Bone marrow (tissue), 2 donors: Measurements from ENCODE around the gene DPP9.
"Not testable (repeated sequence)": the region's sequence is repeated elsewhere in the genome, so short reads cannot be mapped to it uniquely, and the experiment has no call there.

Experiments
- DNase-seq, 2 donors: peaks; one replicate each; lab custom pipeline; 2025; lab: John Stamatoyannopoulos, UW

Gene DPP9

DNA sequence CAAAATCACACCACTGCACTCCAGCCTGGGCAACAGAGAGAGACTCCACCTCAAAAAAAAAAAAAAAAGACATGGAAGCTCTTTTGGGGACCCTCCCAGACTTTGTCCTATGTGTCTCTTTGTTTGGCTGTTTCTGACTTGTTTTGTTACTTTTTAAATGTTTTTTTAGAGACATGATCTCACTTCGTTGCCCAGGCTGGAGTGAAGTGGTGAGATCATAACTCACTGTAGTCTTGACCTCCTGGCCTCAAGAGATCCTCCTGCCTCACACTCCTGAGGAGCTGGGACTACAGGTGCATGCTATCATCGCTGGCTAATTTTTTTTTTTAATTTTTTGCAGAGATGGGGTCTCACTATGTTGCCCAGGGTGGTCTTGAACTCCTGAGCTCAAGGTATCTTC is 16.4 kb upstream of the DPP9 start:
- no peak for DNase-seq

DNA sequence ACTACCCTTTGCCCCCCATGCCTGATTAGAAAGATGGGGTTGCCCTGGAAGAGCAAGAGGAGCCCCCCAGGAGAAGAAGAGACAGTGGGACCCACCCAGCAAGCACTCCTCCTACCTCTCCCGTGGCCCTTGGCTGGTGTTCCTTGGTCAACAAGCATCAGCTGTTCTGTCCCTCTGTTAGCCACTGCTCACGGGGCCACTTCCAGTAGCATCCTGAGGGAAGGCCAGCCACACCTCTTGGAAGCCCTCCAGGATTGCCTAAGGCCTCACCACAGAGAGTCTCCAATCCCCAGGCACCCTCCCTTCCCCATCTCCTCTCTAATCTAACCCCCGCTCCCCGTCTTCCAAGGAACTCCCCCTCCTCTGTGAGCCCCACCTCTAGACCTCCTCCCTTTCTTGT is 15.1 kb upstream of the DPP9 start:
- no peak for DNase-seq

DNA sequence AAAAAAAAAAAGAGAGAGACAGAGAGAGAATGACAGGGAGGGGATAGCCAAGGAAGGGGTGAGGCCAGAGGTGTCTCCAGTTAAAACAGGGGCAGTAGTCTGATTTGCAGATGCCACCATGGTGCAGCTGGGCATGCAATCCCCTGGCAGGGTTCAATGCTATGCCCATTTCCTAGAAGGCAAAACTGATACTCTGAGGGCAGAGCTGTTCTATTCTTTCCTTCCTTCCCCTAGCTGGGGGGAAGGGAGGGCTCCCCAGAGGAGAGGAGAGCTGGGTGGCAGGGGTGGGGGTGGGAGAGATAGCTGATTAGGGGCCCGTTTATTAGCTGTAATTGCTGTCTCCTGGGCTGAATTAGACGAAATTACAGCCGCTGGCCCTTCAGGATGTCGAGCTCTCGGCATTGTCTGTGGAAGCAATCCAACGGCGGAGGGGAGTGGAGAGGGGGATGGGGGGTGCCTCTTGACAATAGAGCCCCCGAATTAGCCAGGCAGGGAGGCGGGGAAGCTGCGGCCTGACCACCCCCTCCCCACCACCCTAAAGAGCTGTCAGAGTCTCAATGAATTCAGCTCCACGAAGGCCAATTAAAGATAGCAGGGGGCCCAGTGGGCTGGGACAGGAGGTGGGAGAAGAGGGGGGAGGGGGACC is 14.4 kb upstream of the DPP9 start:
- no peak for DNase-seq

- no peak for DNase-seq
Measured at GRCh38 chr19:4733755-4734345, 10.2 kb upstream of the DPP9 start.

DNA sequence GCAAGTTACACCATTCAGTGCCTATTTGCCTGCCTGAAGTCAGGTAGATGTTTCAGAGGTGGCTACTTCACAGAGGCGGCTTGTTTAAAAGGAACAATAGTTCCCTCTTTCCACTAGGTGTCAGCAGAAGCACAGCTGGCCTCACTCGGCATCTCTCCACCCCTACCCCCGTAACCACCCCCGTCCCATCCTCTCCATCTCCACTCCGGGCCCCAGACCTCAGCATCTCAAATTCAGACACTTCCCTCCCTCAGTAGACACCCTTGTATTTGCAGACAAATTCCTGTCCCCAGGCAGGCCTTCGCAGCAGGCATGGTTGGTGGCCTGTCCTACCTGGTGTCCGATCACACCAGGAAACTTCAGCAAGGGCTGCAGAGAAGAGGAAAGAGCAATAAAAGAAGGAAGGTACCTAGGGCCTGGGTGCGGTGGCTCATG is 9.1 kb upstream of the DPP9 start:
- DNase-seq = peak in 1 of 2 donors; percentile 37

GRCh38 chr19:4730740-4731171 is 7.1 kb upstream of the DPP9 start:
- peak in 1 of 2 donors; percentile 6 for DNase-seq

- DNase-seq = no peak
Measured at GRCh38 chr19:4728871-4729270, 5.2 kb upstream of the DPP9 start.

DNA sequence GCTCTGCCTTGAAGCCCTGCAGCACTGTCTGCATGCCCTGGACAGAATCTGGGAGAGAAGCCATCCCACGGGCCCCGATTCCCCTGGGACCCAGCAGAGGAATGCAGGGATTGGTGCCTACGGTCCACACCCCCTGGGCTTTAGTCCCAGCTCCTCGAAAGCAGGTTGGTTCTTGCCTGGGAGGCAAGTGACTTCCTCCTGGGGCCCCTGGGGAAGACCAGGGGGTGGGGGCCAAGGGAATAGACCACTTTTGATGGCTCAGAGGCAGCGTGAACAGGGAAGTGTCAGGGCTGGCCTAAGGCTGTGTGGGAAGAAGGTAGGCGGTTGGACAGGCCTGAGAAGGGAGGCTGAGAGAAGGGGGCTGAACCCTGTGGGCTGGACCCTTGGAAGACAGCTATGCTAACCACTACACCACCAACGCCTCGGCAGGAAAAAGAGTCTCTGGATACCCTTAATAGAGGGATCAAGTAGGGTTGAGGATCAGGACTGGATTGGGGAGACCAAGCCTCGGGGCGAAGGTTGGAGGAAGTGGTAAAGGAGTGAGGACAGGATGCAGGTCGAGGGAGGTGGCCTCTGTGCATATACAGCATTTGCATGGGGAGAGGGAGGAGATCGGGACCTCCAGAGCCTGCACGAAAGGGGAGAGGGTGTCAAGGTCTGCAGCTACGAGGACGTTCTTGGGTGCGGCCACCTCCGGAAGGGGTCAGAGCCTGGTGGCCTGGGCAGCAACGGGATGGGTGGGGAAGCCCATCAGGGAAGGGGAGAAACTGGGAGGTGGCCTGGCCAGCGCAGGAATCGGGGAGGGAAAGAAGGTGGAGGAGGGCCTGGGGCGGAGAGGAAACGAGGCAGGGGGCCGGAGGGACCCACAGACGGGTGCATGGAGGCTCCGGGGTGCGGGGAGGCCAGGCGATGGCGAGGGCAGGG is 709 bp downstream of the DPP9 start:
- DNase-seq = no peak

- DNase-seq = no peak
Measured at GRCh38 chr19:4721196-4721595, 2.4 kb downstream of the DPP9 start.

DNA sequence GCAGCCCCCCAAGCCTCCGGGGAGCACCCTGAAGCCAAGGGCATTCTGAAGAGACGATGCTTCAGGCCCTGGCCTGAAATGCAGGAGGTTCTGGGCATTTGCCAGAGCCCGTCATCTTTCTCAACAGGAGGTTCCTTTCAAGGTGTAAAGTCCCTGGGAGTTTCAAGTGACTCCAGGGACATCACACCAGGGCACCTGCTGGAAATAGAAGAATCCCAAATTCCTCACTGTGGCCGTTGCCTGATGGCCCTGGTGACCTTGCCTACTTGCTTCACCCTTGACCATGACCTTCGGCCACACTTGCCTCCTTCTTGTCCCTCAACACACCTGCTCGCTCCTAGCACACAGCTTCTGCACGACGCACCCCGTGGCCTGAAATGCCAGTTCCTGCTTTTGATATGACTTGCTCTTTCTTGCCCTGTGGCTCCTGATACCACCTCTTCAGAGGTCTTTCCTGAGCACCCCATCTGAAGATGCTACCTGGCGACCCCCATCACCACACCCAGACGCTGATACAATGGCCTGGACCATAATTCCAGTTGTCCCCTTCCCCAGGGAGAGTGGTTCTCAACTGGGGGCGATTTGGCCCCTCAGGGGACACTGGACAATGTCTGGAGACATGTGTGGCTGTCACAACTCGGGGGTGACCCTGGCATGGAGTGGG is 3.5 kb downstream of the DPP9 start:
- no peak for DNase-seq

DNA sequence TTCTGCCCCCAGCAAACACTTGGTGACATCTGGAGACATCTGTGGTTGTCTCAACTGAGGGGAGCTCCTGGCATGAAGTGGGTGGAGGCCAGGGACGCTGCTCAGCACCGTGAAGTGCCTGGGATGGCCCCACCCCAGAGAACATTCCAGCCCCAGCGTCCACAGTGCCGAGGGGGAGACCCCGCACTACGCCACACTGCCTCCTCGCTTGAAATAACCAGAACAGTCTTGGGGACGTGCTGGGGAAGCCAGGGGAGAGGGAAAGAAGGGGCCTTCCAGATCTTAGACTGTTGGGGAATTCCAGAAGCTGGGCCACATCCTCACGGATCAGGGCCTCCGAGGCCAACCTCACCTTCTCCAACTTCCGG is 4.2 kb downstream of the DPP9 start:
- DNase-seq = no peak

GRCh38 chr19:4717966-4718701 is 5.5 kb downstream of the DPP9 start:
- DNase-seq = no peak

DNA sequence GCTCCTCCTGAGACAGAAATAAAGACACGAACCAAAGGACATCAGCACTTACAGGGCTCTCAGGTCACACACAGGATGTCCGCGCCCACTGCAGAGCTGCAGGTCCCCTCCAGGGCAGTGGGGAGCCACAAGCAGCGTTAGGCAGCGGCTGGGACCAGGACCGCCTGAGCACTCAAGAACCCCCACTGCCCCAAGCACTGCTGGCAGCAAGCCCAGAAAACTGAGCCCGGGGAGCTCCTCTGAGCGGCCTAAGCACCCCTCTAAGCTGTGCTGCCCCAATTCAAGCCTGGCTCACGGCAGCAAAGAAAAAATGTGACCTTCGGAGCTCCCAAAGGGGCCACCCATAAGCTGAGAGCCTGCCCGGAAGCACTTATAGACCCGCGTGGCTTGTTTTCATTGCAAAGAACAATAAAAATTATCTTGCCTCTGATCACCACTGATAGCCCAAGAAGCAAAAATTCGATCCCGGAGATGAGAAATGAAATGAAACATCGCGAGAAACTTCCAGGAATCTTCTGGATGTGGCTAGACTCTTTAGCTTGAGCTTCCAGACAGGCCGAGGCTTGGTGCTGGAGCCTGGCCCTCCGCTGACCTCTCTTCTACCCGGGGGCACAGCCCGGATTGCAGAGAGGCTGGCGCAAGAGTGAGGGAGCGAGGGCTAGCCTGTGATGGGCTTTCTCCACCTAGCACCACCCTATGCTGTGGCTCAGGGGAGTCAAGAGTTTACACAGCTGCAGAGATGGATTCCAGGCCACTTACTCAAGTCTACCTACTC is 6.3 kb downstream of the DPP9 start:
- no peak for DNase-seq

DNA sequence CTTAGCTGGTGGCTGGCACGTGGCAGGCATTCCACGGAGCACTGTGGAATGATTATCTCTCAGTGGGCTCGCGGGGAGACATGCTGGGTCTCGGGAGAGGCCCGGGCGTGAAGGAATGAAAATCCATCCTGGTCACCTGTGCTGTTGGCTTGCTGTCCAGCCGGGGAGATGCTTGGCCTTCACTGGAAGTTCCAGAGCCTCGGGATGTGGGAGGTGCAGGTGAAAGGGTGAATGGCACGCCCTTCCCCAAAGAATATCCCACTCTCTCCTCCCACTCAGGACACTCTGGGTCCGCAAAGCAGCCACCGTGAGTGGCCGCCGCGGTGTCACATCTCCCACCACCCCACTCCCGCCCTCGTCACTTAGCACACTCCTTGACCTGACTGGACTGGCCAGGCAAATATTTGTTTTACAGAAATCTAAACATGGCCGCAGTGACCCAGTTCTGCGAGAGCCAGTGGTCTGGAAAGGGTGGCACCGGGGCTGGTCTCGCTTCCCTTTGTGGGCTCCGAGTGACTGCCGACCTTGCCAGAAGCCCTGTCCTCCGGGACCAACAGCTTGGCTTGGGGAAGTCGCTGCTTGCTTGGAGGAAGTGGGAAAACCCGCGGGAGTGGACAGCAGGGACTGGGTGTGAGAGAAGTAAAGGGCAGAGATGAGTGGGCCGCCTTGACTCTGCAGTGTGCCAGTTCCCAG is 8.0 kb downstream of the DPP9 start:
- no peak for DNase-seq

DNA sequence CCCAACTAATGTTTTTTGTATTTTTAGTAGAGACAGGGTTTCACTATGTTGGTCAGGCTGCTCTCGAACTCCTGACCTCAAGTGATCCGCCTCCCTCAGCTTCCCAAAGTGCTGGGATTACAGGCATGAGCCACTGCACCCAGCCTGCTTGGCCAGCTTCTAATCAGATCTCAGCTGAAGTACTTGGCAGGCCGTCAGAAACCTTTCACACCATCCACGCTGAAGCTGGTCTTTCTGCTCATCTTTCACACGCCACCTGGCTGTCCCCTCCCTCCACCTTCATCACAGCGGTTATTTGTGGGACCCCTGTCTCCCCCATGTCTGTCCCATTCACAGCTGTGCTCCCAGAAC is 8.5 kb downstream of the DPP9 start:
- DNase-seq = not testable (repeated sequence)

DNA sequence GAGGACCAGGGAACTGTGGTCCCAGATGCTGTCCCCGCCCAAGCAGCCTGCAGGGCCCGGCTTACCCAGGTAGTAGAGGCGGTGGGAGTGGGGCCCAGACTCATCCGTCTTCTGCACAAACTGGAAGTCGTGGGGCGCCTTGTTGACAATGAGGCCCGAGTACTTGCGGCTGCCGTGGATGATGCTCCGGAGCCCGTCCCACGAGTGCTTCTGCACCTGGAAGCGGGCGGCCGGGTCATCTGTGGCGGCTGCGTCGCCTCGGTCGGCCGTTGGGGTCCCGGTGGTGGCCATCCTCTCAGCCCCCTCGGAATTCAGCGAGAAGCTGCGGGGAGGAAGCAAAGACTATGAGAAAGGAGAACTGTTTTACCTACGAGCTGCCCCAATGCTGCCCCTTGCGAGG is 9.6 kb downstream of the DPP9 start:
- DNase-seq = no peak

DNA sequence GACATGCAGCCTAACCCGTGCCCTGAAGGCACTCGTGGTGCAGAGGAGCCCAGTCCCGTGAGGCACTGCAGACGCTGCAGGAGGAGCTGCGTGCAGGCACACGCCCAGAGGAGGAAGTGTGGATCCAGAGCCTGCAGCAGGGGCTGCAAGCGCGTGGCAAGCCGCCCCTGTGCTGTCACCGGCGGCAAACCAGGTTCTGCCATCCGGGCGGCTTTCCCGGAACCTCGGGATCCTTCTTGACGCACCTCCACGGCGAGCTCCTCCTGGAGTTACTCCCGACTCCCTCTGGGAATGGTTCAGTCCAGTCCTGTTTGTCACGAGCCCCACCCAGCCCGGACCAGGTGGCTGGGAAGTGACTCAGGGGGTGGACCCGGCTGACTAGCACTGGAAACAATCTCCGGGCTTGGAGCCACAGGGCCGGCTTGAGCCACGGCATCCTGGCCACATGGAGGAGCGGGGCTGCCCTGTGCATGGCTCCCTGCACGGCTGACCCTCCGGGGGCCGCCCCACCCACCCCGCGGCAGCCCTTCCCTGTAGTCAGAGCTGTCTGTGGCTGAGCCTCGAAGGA is 10.2 kb downstream of the DPP9 start:
- no peak for DNase-seq

DNA sequence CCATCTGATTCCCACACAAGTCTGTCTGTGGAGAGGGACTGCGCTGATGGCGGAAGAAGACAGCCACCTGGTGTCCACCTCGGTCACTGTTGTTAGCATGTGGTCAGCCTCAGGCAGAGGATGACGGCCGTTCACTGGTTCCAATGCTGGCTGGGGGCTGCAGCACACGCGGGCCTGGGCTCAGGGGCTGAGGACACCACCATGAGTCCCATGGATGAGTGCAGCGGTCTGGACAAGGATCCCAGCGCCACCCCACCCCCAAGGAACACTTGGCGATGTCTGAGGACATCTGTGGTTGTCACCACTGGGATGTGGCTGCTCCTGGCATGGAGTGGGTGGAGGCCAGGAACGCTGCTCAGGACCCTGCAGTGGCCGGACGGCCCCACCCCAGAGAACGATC is 10.9 kb downstream of the DPP9 start:
- DNase-seq = no peak

DNA sequence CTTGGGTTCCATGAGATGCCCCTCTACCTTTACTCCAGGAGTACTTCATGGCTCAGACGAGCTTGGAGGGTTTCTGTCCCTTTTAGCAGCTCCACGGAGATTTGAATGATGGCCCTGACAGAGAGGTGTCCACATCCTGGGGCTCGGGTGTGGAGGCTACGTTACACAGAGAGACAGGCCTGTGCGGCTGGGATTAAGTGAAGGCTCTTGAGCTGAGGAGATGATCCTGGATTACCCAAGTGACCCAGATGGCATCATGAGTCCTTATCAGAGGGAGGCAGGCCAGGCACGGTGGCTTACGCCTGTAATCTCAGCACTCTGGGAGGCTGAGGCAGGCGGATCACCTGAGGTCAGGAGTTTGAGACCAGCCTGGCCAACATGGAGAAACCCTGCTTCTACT is 12.4 kb downstream of the DPP9 start:
- no peak for DNase-seq

- DNase-seq = no peak
Measured at GRCh38 chr19:4710281-4710600, 13.4 kb downstream of the DPP9 start.
